NCI-H69 (cell line): ENCODE results near the gene CRYL1.
A peak's percentile ranks its signal among the peaks of the same experiment; 100 is the strongest.

Experiments used
- DNase-seq: peaks from one replicate; lab custom pipeline; 2025; lab: John Stamatoyannopoulos, UW

CRYL1 gene, protein sequence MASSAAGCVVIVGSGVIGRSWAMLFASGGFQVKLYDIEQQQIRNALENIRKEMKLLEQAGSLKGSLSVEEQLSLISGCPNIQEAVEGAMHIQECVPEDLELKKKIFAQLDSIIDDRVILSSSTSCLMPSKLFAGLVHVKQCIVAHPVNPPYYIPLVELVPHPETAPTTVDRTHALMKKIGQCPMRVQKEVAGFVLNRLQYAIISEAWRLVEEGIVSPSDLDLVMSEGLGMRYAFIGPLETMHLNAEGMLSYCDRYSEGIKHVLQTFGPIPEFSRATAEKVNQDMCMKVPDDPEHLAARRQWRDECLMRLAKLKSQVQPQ

DNA sequence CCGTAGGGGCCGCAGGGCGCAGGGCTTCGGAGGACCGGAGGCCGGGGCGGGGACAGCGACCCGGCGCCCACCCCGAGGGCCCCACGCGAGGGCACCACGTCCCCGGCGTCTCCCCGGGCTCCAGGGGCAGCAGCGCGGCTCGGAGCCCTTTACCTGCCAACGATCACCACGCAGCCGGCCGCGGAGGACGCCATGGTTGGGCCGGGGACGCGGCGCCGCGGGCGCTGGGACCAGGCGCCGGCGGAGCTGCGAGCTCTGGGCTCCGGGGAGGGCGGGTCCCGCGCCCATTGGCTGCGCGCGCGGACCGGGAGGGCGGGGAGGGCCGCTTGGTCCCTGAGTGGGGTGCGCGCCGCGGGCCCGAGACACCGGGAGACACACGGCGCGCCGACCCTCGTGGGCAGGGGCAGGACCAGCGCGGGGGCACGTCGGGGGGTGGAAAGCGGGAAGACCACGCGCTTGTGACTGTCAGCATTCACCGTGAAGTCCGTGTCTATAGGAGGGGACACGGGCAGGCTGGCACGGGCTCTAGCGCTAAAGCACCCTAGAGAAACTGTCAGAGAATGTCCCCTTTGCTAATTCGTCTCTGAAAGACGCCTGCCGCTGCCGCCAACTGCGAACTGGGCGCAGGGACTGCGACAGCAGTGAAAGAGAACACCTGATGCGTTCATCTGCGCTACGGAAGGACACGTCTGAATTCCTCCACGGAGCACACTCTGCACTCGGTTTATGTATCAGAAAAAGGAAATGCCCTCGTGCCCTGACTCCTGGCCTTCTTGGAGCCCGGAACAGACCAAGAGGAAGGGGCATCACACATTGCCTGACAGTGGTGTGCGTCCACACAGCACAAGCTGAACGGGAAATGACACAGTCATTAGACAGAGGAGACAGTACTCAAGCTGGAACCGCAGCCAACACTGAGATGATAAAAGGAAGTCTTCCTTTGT is at the start of gene CRYL1:
Gene CRYL1 (minus strand): TSS at position 257 of the 944 bp plus-strand sequence. CDS start 63 bp downstream, at position 194.
- DNase-seq, result peak; percentile 65

DNA sequence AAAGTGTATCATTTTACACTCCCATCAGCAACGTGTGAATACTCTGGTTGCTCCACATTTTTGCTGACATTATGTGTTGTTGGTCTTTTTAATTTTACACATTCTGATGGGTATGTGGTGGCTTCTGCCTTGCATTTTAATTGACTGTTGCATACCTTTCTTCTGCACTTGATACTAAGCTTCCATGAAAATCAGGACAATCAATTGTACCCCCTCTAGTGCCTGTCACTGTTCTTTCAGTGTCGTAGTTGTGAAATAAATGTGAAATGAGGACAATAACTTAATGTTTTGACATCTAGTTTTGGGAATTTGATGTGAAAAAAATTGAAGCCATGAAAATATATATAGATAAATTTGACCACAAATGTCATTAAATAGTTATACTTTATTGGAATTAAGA is 48.0 kb upstream of the CRYL1 start:
- DNase-seq, result no peak

DNA sequence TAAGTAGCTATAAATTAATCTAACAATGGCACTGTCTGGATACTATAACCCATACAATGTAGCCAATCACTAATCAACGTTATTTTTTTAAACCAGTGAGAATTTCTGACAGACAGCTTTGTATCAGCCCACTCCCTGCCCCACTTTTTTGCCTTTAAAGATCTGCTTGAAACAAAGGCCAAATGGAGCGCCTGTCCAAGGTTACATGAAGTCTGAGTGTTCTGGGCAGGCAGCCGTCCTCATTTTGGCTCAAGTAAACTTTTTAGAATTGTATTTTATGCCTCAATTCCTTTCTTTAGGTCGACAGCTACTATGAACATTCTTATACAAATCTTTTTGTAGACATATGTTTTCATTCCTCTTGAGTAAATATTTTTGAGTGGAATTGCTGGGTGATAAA is 47.5 kb upstream of the CRYL1 start:
- DNase-seq, result no peak

DNA sequence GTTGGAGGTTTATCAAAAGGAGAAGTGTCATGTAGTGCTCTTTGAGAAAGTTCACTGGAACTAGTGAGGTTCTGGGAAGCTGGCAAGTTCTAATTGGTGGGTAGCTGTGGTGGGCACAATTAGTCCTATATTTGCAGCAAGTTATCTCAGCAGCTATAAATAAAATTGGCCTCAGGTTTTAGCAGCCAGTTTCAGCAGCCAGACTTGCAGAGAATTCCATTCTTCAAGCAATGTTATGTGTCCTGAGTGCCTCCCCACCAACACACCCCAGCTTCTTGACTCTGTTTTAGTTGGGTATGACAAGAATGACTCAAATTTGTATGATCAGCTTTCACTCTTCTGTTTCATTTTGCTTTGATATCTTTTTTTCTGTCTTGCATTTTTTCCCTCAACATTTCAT is 46.0 kb upstream of the CRYL1 start:
- no peak for DNase-seq

DNA sequence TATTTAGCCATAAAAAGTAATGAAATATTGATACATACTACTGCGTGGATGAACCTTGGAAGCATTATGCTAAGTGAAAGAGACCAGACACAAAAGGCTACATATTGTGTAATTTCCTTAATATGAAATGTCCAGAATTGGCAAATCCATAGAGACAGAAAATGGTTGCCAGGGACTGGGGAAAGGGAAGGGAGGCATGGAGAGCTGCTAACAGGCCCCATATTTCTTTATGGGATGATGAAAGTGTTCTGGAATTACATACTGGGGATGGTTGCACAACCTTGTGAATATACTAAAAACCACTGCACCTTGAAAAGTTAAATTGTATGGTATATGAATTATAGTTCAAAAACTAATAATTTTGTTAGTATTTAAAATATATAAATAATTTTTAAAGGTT is 44.9 kb upstream of the CRYL1 start:
- no peak for DNase-seq

DNA sequence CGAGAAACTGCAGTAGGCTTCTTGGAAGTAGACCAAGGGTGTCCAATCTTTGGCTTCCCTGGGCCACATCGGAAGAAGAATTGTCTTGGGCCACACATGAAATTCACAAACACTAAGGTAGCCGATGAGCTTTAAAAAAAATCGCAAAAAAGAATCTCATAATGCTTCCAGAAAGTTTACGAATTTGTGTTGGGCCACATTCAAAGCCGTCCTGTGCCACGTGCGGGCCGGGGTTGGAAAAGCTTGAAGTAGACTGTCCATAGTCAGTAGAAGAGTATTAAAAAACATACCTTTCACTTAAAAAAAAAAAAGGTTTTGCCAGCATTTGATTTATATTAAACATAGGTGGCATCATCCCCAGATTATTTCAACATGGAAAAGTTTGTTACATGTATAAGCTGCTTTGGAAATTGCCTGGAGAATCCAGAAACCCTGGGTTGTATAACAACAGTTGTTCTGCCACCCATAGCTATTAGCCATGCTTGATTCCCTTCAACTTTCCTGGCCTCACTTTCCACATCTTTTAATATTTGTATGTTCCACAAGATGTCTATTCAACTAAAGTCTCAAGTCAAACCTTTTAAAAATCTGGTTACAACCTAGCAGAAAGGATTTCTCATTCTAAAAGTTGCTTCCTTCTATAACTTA is 42.3 kb upstream of the CRYL1 start:
- DNase-seq, result no peak

DNA sequence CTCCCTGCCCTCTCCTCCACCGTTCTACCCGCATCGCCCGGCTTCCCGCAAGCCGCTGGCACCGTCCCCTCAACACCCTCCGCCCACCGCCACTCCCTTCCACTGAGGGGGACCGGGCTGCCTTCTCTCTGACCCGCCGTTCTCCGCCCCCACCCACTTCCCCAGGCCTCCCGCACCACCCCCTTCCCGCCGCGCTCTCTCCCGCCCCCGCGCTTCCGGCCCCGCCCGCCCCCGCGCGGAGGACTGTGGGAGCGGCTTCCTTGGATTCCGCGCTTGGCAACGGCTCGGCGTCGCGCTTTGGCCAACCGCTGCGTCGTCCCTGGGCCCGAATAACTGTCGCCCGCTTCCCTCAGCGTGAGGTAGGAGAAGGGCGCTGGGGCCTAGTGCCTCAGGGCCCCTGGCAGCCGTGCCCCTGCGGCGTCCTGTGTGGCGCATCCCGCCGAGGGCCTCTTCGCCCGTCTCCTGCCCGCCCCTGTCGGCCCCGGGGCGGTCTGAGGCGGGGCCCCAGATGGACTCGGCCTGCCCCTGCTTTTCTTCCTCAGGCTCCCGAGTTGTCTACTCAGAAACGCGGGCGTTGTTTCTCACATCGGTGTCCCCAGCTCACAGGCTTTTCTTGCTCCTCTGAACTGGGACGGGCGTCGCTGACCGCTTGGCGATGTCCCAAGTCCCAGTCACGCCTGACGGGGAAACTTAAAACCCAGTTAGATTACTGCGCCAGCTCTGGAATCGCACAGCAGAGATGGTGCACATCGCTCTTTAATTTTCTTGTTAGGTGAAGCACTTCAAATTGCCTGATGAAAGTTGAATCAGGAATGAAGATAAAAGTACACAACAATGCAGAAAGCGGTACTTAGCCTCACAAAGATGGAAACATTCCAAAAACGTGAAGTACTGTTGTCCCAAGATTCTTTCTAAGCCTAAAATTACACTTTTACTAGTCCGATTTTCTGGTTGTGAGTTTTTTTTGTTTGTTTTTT is 41.5 kb upstream of the CRYL1 start, which contains the start of gene IFT88:
Gene IFT88 (plus strand): TSS at position 260 of the 977 bp plus-strand sequence. CDS start 7,229 bp downstream, outside the sequence.
- peak; percentile 90 for DNase-seq

DNA sequence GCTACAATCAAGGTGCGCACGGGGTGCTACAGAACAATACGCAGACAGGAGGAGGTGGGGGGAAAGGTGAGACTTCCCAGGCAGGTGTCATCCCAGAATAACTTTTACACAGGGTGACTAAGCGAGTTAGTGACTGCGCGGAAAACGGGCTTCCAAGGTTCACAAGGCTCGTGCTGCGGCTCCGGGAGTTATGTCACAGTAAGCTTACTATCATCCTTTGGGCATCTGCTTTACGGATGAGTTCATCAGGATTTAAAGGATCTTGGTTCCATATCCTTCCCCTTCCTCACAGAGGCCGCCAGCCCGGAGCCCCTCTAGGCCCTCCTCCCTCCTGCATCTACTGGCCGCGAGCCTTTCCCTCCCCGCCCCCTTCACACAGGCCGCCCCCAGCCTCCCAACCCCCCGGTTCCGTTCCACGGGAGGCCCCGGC is 40.8 kb upstream of the CRYL1 start:
- peak; percentile 67 for DNase-seq

DNA sequence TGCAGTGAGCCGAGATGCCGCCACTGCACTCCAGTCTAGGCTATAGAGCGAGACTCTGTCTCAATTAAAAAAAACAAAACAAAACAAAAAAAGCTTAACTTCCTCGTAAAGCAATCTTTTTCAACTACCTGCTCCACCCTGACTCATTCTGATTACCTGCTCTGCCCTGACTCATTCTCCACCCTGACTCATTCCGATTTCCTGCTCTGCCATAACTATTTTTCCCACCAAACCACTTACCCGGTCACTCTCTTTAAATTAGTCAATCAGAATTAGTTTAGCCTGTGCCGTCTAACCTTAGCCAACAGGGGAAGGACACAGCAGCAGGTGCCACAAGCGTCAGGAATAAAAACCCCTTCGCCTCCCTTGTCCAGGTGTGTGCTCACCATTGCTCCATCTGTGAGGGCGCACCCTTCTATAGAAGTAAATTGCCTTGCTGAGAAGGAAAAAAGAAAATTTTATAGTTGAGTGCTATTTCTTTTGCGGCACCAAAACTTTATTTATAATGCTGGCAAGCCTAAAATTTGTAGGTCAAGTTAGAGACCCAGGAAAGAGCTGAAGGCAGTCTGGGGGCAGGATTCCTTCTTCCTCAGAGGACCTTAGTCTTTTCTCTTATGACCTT is 39.6 kb upstream of the CRYL1 start:
- DNase-seq, result no peak

DNA sequence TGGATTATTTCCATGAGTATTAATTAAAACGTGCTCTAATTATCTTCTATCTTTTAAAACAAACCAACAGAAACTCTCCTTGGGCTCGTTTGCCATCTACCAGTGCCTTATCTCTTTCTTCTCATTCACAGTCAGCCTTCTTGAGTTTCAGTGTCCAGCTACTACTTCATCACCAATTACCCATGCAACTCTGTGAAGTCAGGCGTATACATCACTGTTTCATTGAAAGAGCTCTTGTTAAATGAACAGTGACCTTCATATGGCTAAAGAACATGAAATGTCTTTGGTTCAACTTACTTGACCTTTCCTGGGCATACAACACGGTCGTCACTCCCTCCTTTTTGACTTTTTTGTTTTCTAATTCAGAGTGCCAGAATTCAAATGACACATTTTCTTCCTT is 36.1 kb upstream of the CRYL1 start:
- DNase-seq, result no peak

DNA sequence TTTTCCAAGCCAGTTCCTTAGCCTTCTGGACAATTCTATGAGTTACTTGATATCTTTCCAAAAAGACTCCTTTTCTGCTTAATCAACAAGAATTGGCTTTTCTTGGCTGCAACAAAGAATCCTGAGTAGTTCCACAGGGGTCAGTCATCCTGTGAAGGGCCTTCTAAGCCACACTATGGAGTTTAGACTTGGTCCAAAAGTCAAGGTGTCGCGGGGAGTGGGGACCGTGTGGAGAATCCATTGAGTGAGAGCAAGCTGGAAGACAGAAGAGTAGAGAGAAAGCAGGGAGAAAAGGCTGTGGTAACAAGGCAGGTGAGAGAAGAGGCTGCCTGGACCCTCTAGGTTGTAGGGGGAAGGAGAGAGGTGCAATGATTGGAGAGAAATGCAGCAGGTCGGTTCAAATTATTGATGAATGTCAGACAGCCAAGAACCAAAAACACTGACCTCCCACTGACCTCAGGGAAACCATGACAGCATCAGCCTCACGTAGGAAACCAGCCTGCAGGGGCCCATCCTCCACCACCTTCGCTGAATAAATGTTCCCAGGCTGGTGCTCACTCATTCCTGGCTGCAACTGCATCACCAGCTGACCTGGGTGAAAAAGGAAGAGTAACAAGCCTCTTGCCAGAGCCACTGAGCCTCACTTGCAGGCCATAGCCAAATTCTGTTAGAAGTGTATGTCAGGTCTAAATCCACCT is 34.2 kb upstream of the CRYL1 start:
- DNase-seq, result no peak

DNA sequence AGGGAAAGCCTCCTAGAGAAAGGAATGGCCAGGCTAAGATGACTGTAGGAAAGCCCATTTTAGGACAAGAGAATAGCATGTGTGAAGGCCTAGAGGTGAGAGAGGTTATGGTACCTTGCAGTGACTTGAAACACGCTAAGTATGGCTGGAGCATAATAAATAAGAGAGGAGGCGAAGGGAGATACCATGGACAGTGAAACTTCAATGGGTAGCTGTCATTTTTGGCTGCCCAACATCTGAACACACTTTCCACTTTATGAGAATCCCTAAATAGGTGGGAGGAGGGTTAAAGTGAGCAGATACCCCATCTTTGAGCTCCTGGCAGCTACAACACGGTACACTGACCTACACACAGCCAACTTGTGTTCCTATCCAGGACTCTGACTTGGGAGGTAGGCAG is 33.3 kb upstream of the CRYL1 start:
- DNase-seq, result no peak

DNA sequence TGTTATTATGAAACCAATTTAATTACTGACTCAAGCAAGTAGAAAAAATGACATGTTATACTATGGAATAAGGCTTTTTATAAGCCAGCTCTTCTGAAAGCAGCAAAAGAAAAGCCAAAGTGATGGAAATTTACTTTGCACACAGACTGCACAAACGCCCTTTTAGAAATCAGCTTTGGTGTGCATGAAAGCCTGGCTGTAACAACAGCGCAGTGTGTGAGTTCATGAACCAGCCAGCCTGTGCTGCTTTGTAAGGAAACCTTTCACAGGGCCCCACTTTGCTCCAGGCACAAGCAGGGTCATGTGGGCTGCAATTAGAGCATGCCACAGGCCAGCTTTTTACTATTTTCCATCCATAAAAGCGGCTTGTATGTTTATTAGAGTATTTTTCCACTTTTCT is 27.7 kb upstream of the CRYL1 start:
- no peak for DNase-seq

DNA sequence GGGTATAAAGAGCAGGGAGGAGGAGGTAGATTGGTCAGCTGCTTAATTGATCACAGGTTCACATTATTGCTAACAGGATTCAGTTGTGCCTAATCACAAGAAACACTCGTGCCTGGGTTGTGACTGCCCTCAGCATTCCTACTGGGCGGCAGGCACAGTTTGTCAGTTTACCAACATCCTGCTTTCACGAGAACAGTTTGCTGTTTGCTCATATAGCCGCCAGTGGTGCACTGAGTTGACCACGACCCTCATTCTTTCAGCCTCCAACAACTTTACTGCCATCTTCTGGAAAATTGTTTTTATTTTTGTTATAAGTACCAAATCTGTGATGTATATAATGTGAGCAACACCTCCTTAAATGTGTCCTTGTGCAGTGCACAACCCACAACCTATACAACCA is 25.1 kb upstream of the CRYL1 start:
- no peak for DNase-seq

DNA sequence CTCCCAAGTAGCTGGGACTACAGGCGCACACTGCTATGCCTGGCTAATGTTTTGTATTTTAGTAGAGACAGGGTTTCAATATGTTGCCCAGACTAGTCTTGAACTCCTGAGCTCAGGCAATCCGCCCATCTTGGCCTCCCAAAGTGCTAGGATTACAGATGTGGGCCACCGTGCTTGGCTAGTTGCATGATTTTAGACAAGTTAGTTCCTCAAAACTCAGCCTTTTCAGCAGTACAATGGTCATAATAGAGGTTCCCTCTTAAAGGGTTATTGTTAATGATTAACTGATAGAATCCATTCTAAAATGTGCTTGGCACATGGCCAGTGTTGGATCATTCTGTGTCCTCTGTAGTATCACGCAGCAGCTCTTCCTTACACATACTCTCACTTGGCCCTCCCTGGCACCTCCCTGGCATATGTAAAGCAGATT is 21.8 kb upstream of the CRYL1 start:
- DNase-seq, result no peak

DNA sequence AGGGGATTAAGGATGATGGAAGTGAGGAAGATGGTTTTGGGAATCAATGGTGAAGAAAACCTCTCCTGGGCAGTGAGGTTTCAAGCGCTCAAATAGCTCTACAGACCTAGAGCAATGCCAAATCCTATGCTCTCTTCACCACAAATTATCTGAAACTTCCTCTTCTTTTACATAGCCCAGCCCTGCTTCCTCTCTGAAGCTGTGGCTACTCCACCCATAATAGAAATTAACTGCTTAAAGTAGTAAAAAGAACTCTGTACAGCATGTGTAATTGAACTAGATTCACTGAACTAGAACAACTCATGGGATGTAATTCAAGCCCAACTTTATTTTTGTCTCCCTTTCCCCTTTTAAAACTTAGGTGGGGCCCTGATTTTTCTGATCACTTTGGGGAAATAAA is 20.9 kb upstream of the CRYL1 start:
- no peak for DNase-seq

DNA sequence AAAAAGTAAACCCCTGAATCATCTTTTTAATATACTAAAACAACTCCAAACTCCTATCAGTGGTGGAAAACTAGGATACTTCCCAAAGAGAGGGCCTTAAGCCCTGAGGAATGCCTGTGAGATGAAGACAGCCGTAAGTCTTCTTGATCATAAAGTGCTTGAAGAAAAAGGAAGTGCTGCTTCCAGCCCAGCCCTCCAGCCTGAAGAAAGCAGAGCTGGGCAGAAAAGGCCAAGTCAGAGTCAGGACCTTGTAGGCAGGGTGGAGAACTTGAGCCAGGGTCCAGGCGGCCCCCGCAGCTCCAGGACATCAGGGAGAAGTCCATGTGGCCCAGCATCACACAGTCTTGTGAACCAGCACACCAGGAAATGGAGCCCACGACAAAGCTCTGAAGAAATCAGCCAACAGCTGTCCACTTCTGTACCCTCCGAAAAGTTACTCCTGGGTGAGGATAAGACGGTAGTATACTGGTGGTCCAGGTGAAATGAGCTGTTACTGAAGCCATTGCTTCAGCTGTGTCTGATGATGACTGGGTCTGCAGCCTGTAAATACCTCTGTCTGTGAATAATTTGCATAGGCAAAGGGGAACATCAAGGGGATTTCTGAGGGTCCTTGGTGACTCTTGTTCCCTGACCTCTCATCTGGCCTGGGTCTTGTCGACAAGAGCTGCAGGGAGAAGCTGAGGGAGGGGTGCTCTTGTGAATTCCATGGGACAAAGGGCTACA is 18.7 kb upstream of the CRYL1 start:
- no peak for DNase-seq

DNA sequence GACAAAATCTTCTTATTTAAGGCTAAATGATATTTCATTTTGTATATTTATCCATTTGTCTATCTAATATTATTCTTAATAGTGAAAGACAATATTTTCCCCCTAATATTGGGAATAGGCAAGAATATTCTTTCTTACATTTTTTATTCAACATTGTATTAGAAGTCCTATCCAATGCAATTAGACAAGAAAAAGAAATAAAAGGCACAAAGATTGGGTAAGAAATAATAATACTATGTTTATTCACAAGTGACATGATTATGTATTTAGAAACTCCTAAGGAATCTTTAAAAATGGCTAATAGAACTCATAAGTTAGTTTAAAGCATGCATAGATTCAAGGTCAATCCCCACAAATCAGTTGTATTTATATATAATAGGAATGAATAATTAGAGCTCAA is 11.3 kb upstream of the CRYL1 start:
- DNase-seq, result no peak

DNA sequence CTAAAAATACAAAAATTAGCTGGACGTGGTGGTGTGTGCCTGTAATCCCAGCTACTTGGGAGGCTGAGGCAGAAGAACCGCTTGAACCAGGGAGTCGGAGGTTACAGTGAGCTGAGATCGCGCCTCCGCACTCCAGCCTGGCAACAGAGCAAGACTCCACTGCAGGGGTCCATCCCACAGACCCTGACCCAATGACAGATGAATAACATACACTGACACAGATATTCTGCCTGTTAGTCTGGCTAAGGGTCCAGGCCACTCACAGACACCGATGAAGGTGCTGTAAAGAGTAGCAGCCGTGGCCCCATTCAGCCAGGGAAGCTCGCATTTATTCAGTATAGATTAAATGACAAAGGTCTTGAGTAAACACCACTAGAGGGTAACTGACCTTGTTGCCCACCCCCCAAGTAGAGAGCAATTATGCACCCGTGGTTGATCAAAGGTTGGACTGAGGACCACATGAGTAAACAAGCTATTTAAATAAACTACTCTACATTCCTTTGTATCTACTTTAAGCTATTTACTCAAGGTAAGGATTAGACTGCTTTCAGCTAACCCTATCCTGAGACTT is 8.5 kb upstream of the CRYL1 start:
- DNase-seq, result no peak
